ENCODE measurements around the gene HLTF.
"Not testable (repeated sequence)": the region's sequence is repeated elsewhere in the genome, so short reads cannot be mapped to it uniquely, and the experiment has no call there.

HLTF gene

GRCh38 chr3:148991219-148992026, 94.9 kb downstream of the HLTF start, which contains the start of gene GYG1:
GYG1 (plus strand) TSS chr3:148991540; CDS start chr3:148991641, 101 bp downstream.
- TF ChIP-seq CTCF (IDR thresholded peaks at IDR 0.05; ENCODE audit: insufficient read depth, low read depth, low read length, missing control alignments): peak; percentile 13
- peak; percentile 91 for DNase-seq (ENCODE audit: low read depth)
- H3K4me3 ChIP-seq (ENCODE audit: low read depth, low read length): peak within 1 kb of the TSS; percentile 95

DNA sequence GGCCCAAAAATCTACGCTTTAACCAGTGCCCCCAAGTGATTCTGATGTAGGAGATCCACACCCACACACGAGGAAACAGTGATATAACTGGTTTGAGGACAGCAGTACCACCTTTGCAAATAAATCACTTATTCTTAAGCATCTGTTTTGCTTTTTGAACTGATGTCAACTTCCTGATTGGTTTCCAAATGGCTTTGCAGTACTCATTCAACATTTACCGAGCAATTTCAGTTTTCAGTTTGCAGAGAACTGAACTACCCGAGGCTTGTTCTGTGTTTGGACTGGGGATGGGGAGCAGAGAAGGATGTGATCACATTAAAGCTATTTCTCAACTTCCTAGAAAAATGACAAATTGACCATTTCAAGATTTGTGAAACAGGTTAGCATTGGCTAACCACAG, 96.1 kb downstream of the HLTF start:
- DNase-seq (ENCODE audit: low read depth): peak; percentile 54

GRCh38 chr3:148987551-148987950, 98.8 kb downstream of the HLTF start:
- not testable (repeated sequence) for DNase-seq (ENCODE audit: low read depth); H3K4me3 ChIP-seq (ENCODE audit: low read depth, low read length)

More for the DNA sequence above, 96.1 kb downstream of the HLTF start:
- no peak for TF ChIP-seq CTCF (IDR thresholded peaks at IDR 0.05; ENCODE audit: insufficient read depth, low read depth, low read length, missing control alignments)
- no peak overlapping the region for H3K4me3 ChIP-seq (ENCODE audit: low read depth, low read length)

- DNase-seq (ENCODE audit: low read depth): no peak
Observed at GRCh38 chr3:148981273-148981672, 105.1 kb downstream of the HLTF start.

More at GRCh38 chr3:148981273-148981672, 105.1 kb downstream of the HLTF start:
- H3K4me3 ChIP-seq (ENCODE audit: low read depth, low read length): no peak overlapping the region
- no peak for TF ChIP-seq CTCF (IDR thresholded peaks at IDR 0.05; ENCODE audit: insufficient read depth, low read depth, low read length, missing control alignments)

Data from GM12865 (cell line).